ENCODE measurements around the gene HTRA1. TPM values are rescaled to one million over a fixed set of nuclear protein-coding genes. Genes with fewer than 3 reads are reported as not detected.

The HTRA1 gene
- total and polyA plus RNA-seq, 9 of the 15 experiments (the other 6 are each of a cell fraction or from before 2014, with no cell fraction given): 0.06 to 0.16 (median 0.13) TPM; not detected in 5

DNA sequence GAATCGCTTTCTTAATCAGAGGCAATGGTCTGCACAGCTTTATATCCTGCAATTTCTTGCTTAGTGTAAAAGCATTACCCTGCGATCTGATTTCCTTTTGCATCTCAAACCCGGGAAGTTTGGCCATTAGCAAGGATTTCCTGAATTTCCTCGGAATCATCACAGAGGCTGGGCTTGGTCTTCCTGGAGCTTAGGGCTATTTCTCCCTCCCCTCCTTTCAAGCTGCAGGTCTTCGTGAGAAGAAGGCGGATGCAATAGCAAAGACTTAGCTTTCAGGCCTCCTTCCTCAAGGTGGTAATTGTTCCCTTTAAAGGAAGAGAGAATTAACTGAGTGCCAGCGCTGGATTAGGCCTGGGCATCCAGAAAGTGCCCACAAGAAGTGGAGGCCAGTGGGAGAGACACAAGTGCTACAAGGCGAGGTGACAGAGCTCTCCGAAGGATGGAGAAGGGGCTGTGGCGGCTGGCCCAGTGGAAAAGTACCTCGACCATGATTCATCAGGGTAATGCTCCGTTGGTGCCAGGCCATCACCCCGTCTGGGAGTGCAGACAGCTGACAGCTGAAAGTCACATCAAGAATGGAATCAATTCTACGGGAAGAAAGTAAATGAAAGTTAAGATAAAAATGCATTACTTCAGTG lies 10.9 kb upstream of the HTRA1 start:
- H3K27me3 ChIP-seq (ENCODE audit: control insufficient read depth in 2 of 2, insufficient read depth in 2 of 2, low read length in 2 of 2): no peaks in the 10 kb centered on the region
- H3K36me3 ChIP-seq (ENCODE audit: control insufficient read depth, insufficient read depth, low read length): no peaks in the 10 kb centered on the region
- ChIA-PET POLR2A (interaction anchor here (0.7 kb wide), 1 partner anchor 162 kb away, joined by 4 read pairs; no protein-coding TSS in a partner anchor), CTCF (ENCODE audit: low intra/inter-chr PET ratio) (no interaction called here)
- H2AFZ ChIP-seq (ENCODE audit: low read depth, low read length): no peak overlapping the region
- FAIRE-seq (no peak), DNase-seq (ENCODE audit: extremely low read depth in 1 of 4, low spot score in 3 of 4) (no peak), ATAC-seq (no peak)
- H3K4me3 ChIP-seq: no peak overlapping the region
- intact Hi-C loops (cut with micrococcal nuclease) (no loop called here), in situ Hi-C loops (cut with MboI) (no loop called here)
- H4K20me1 ChIP-seq (replicated peaks; ENCODE audit: control insufficient read depth, insufficient read depth, low read length): no peaks in the 10 kb centered on the region
- no peak overlapping the region for H3K4me2 ChIP-seq (ENCODE audit: insufficient read depth, low read length)
- no peaks in the 10 kb centered on the region for H3K79me2 ChIP-seq (ENCODE audit: control insufficient read depth, insufficient read depth, low read length)
- no peak overlapping the region for H3K9ac ChIP-seq (ENCODE audit: insufficient read depth in 1 of 2, low read depth in 2 of 2, low read length in 2 of 2)
- H3K9me3 ChIP-seq (replicated peaks; ENCODE audit: control insufficient read depth, insufficient read depth, low read depth, low read length): no peaks in the 10 kb centered on the region
- H3K27ac ChIP-seq (ENCODE audit: extremely low read depth, low read depth, low read length): no peak overlapping the region
- WGBS (ENCODE audit: insufficient coverage, low coverage, missing lambda C conversion rate): 1% methylated on average over 13 of the region's 14 CpGs
- no peaks in the 10 kb centered on the region for H3K4me1 ChIP-seq (replicated peaks in 1 of 2; ENCODE audit: control insufficient read depth in 2 of 2, insufficient read depth in 2 of 2, low read length in 2 of 2)
- no peaks in the 10 kb centered on the region for H3K9me1 ChIP-seq (ENCODE audit: control insufficient read depth, insufficient read depth, low read length)
- BruUV-seq (replicated peaks): no TSS peak
- no peak for TF ChIP-seq ZNF274 (IDR thresholded peaks at IDR 0.05; ENCODE audit: borderline replicate concordance, low read depth, low read length)
- TF ChIP-seq RBBP5 (IDR thresholded peaks at IDR 0.05; ENCODE audit: borderline replicate concordance, insufficient read depth, low read length, poor library complexity, severe bottlenecking): no peak
- TF ChIP-seq ZNF778 (CRISPR knock-in tag; IDR thresholded peaks at IDR 0.05): no peak
- no peak for TF ChIP-seq CREB1 (IDR thresholded peaks at IDR 0.05)
- no peak for TF ChIP-seq CREB1 (CRISPR knock-in tag; IDR thresholded peaks at IDR 0.05)
- no peak for TF ChIP-seq ZNF586 (CRISPR knock-in tag; conservative IDR thresholded peaks at IDR 0.05)
- TF ChIP-seq SREBF2 (CRISPR knock-in tag; IDR thresholded peaks at IDR 0.05): no peak
- TF ChIP-seq ZNF79 (CRISPR knock-in tag; IDR thresholded peaks at IDR 0.05; ENCODE audit: low read depth): no peak
- no peak for TF ChIP-seq ELF4 (CRISPR knock-in tag; IDR thresholded peaks at IDR 0.05)
- TF ChIP-seq, protein P1, sequence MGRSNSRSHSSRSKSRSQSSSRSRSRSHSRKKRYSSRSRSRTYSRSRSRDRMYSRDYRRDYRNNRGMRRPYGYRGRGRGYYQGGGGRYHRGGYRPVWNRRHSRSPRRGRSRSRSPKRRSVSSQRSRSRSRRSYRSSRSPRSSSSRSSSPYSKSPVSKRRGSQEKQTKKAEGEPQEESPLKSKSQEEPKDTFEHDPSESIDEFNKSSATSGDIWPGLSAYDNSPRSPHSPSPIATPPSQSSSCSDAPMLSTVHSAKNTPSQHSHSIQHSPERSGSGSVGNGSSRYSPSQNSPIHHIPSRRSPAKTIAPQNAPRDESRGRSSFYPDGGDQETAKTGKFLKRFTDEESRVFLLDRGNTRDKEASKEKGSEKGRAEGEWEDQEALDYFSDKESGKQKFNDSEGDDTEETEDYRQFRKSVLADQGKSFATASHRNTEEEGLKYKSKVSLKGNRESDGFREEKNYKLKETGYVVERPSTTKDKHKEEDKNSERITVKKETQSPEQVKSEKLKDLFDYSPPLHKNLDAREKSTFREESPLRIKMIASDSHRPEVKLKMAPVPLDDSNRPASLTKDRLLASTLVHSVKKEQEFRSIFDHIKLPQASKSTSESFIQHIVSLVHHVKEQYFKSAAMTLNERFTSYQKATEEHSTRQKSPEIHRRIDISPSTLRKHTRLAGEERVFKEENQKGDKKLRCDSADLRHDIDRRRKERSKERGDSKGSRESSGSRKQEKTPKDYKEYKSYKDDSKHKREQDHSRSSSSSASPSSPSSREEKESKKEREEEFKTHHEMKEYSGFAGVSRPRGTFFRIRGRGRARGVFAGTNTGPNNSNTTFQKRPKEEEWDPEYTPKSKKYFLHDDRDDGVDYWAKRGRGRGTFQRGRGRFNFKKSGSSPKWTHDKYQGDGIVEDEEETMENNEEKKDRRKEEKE (IDR thresholded peaks at IDR 0.05; ENCODE audit: borderline replicate concordance in 1 of 2, control insufficient read depth in 1 of 2, low read depth in 2 of 2, low read length in 1 of 2): no peak
- TF ChIP-seq, protein P2, sequence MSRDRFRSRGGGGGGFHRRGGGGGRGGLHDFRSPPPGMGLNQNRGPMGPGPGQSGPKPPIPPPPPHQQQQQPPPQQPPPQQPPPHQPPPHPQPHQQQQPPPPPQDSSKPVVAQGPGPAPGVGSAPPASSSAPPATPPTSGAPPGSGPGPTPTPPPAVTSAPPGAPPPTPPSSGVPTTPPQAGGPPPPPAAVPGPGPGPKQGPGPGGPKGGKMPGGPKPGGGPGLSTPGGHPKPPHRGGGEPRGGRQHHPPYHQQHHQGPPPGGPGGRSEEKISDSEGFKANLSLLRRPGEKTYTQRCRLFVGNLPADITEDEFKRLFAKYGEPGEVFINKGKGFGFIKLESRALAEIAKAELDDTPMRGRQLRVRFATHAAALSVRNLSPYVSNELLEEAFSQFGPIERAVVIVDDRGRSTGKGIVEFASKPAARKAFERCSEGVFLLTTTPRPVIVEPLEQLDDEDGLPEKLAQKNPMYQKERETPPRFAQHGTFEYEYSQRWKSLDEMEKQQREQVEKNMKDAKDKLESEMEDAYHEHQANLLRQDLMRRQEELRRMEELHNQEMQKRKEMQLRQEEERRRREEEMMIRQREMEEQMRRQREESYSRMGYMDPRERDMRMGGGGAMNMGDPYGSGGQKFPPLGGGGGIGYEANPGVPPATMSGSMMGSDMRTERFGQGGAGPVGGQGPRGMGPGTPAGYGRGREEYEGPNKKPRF (IDR thresholded peaks at IDR 0.05; ENCODE audit: low read depth, low read length): no peak

All from K562 (cell line).